Sigmoid colon (tissue), 7 donors: ENCODE results near the gene GSE1. TPM values are rescaled to one million over a fixed set of nuclear protein-coding genes. Genes with fewer than 3 reads are reported as not detected.

ENCODE experiments used
- DNase-seq: peaks from one replicate; pipeline ENCODE4 v3.0.0-alpha.2; 2019
- H3K27ac ChIP-seq, 4 donors: fragments of 200-600 bp; sonication (generic); one replicate each; pipeline ENCODE4 v1.5.1; 2016 to 2019; ENCODE audit warnings: mild to moderate bottlenecking in 1 of 4
- H3K27me3 ChIP-seq, 3 donors: fragments of 200-600 bp; sonication (generic); one replicate each; pipeline ENCODE4 v1.5.1; 2019; ENCODE audit warnings: mild to moderate bottlenecking in 1 of 3
- H3K36me3 ChIP-seq, 4 donors: fragments of 200-600 bp; sonication (generic); one replicate each; pipeline ENCODE4 v1.5.1; 2016 to 2019
- H3K4me1 ChIP-seq, 4 donors: fragments of 200-600 bp; sonication (generic); one replicate each; pipeline ENCODE4 v1.5.1; 2017 to 2019
- H3K4me3 ChIP-seq, 4 donors: fragments of 200-600 bp; sonication (generic); one replicate each; pipeline ENCODE4 v1.5.1; 2017 to 2019; ENCODE audit warnings: mild to moderate bottlenecking in 2 of 4, moderate library complexity in 1 of 4
- H3K9me3 ChIP-seq, 4 donors: fragments of 200-600 bp in 3 of 4; sonication (generic) in 3 of 4; one replicate each; pipeline versions ENCODE4 v1.5.1 to v1.6.1; 2013 to 2019
- CTCF ChIP-seq, 4 experiments: fragments of 450-650 bp in 3 of 4; fragments of 200-600 bp in 1 of 4; IDR thresholded peaks; one replicate each; pipeline ENCODE4 v1.5.1; 2016 to 2019; ENCODE audit warnings: antibody characterized with exemption in 4 of 4, mild to moderate bottlenecking in 3 of 4, moderate library complexity in 2 of 4
- EP300 ChIP-seq, 4 donors: sonication (generic); formaldehyde crosslinking; IDR thresholded peaks; one replicate each; pipeline ENCODE4 v1.6.1; 2017; ENCODE audit warnings: antibody characterized with exemption in 4 of 4
- POLR2A ChIP-seq, 2 donors: fragments of 450-650 bp; IDR thresholded peaks; one replicate each; pipeline ENCODE4 v1.6.1; 2016; ENCODE audit warnings: antibody characterized with exemption in 2 of 2, mild to moderate bottlenecking in 2 of 2, moderate library complexity in 2 of 2
- POLR2AphosphoS5 ChIP-seq, 4 donors: sonication (generic); formaldehyde crosslinking; IDR thresholded peaks; one replicate each; pipeline ENCODE4 v1.6.1; 2017; ENCODE audit warnings: antibody characterized with exemption in 4 of 4
- WGBS, 2 donors: extraction: QIAGEN DNeasy Blood & Tissue Kit; methylation state at CpG; one replicate each; pipeline ENCODE4 v1.1.7; 2013; 5-methylcytosine and 5-hydroxymethylcytosine counted together
- intact Hi-C: fragments of 100-400 bp; cut with DNase I; formaldehyde crosslinking; loops from one replicate; pipeline ENCODE4 v1.15.1; 2023
- polyA plus RNA-seq, 3 donors: library from polyadenylated mRNA; stranded (reverse); fragments of 200-250 nt; gene quantifications; one replicate each; pipeline ENCODE4 v1.2.3, GENCODE V29; 2013
- total RNA-seq, 4 donors: library from RNA; depleted of rRNA; stranded (reverse); fragments of >200 nt; gene quantifications; one replicate each; pipeline ENCODE4 v1.1.0, GENCODE V29; 2016
- donor health status: healthy with polysubstance abuse.
- donor health status: Bipolar disorder and iron deficiency.
- donor health status: healthy.

GSE1 gene
- total and polyA plus RNA-seq, 7 donors, result 12.0 to 76.7 (median 42.5) TPM

GRCh38 chr16:85592700-85593493 is 20.2 kb upstream of the GSE1 start:
- Histone ChIP-seq H3K4me1 (peaks cover 0 to 46% (median 41%) of the 10 kb centered on the region in 4 donors), H3K9me3 (no peaks in the 10 kb centered on the region), H3K27ac (peak overlapping the region in 3 of 4 donors; percentile 65 to 75 (median 70)), H3K4me3 (no peak overlapping the region), H3K36me3 (no peaks in the 10 kb centered on the region), H3K27me3 (no peaks in the 10 kb centered on the region)
- no peak for DNase-seq
- TF ChIP-seq POLR2A (IDR thresholded peaks at IDR 0.05), result no peak
- no peak for TF ChIP-seq EP300 (IDR thresholded peaks at IDR 0.05)
- no peak for TF ChIP-seq POLR2AphosphoS5 (IDR thresholded peaks at IDR 0.05)
- TF ChIP-seq CTCF (IDR thresholded peaks at IDR 0.05), result no peak
- WGBS, 2 donors, result 72 to 78% methylated on average over 12 of the region's 12 CpGs
- intact Hi-C loops, result no loop called here

GRCh38 chr16:85593494-85594221 is 19.5 kb upstream of the GSE1 start:
- H3K27ac ChIP-seq, result peak overlapping the region in 3 of 4 donors; percentile 65 to 75 (median 70)
- no peaks in the 10 kb centered on the region for H3K36me3 ChIP-seq
- WGBS, 2 donors, result 80% methylated on average over 21 of the region's 21 CpGs
- no peak for TF ChIP-seq POLR2A (IDR thresholded peaks at IDR 0.05)
- TF ChIP-seq POLR2AphosphoS5 (IDR thresholded peaks at IDR 0.05), result no peak
- no peak for TF ChIP-seq CTCF (IDR thresholded peaks at IDR 0.05)
- no peak for TF ChIP-seq EP300 (IDR thresholded peaks at IDR 0.05)
- H3K4me1 ChIP-seq, result peaks cover 0 to 38% (median 34%) of the 10 kb centered on the region in 4 donors
- no peak for DNase-seq
- no peaks in the 10 kb centered on the region for H3K9me3 ChIP-seq
- H3K27me3 ChIP-seq, result no peaks in the 10 kb centered on the region
- no peak overlapping the region for H3K4me3 ChIP-seq
- intact Hi-C loops, result no loop called here

- intact Hi-C loops, result no loop called here
These were observed 18.7 kb upstream of the GSE1 start for GRCh38 chr16:85594273-85594977.

More at GRCh38 chr16:85594273-85594977, 18.7 kb upstream of the GSE1 start:
- H3K36me3 ChIP-seq, result no peaks in the 10 kb centered on the region
- peaks cover 0 to 32% (median 28%) of the 10 kb centered on the region in 4 donors for H3K4me1 ChIP-seq
- H3K27ac ChIP-seq, result peak overlapping the region in 3 of 4 donors; percentile 65 to 75 (median 70)
- no peaks in the 10 kb centered on the region for H3K27me3 ChIP-seq
- 86% methylated on average over 24 of the region's 24 CpGs for WGBS, 2 donors
- no peaks in the 10 kb centered on the region for H3K9me3 ChIP-seq
- no peak for DNase-seq
- no peak overlapping the region for H3K4me3 ChIP-seq
- TF ChIP-seq CTCF (IDR thresholded peaks at IDR 0.05) (no peak), POLR2A (IDR thresholded peaks at IDR 0.05) (no peak), EP300 (IDR thresholded peaks at IDR 0.05) (no peak), POLR2AphosphoS5 (IDR thresholded peaks at IDR 0.05) (no peak)
